Left hindlimb (tissue), 1 donor: ENCODE results near the gene GPR62.

Experiments used
- DNase-seq: peaks from one replicate; pipeline ENCODE4 v3.0.0-alpha.2; 2018

GPR62 gene

GRCh38 chr3:51955893-51956770 lies 951 bp downstream of the GPR62 start:
- peak; percentile 75 for DNase-seq

- DNase-seq = no peak
These were observed 2.5 kb downstream of the GPR62 start for GRCh38 chr3:51957520-51958205.

DNA sequence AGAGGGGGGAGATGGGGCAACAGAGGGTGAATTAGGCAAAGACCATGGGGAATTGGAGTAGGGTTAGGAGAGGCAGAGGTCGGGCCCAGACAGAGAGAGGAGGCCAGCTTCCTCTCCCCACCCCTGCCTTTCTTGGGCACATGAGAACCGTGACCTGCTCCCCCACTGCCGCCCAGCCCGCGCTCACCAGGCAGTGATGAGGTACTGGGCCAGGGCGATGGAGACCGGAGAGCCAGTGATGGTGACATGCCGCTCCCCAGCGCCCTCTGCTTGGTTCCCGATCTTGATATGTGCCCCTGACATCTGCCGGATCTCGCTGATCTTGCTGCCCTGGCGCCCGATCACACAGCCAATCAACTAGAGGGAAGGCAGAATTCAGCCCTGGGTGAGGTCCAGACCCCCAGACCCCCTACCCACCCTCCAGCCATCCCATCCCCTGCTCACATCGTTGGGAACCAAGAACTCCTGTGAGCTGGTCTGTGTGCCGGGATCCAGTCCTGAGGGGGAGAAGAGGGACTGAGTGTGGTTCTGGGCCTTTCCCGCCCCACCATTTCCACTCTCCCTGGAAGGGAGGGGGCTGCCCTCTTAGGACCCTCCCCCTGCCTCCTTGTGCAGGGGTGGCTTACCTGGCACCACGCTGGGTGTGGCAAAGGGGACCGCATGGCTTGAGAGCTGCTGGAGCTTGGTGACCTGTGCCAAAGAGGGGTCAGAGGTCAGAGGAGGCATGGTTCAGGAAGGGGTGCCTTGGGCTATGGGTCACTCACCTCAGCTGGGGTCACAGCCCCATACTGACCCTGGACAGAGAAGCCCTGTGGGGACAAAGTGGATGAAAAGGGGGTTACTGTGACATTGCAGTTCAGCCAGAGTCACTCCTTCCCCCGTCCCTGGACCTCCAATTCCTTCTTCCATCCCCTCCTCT lies 3.7 kb downstream of the GPR62 start:
- DNase-seq = no peak

GRCh38 chr3:51959651-51960050 lies 4.5 kb downstream of the GPR62 start:
- no peak for DNase-seq

DNA sequence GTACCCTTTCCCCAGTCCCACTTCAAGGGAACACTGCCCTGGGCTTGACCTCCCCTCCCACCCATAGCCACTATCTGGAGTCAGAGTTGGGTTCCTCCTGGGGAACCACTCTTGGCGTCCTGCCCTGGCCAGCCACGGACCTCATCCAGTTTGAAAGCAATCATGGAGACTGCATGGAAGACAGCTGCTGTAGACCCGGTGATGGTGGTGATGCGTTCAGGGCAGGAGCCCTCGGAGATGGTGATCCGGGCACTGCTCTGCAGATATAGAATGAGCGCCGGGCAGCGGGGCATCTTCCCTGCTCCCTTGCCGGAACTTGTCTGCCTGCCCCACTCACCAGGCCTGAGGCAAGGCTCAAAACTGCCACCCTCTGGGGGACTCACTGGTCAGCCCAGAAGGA lies 5.2 kb downstream of the GPR62 start:
- no peak for DNase-seq

- DNase-seq = no peak
These were observed 5.8 kb downstream of the GPR62 start for GRCh38 chr3:51961011-51961410.

GRCh38 chr3:51961602-51962569 lies 6.7 kb downstream of the GPR62 start:
- DNase-seq = no peak

DNA sequence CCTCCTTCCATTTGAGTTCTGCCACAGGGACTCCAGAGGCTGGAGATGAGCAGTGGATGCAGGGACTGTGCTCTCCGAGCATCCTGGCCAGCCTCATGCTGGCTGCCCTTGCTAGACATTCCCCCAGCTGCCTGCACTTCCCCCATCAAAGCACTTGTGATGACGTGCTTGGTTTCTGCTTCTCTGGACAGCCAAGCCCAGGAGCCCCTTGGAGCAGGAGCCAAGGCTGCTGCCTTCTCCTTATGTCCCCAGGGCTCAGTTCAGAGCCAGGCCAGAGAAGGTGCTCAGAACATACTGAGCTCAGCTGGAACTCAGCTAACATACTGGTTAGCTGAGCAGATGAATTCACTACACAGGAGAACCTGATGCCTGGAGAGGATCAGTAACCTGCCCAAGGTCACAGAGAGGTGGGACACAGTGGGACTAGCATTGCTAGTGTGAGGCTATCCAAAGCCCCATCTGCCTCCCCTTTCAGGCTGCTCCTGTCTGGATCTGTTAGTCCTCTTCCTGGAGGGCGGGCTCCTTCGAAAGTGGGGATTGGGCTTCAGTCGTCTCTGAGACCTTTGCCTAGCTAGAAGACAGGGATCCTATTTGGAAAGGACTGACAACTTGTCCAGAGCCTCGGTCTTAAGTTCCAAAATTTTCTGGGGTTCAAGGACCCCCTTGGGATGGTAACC lies 7.8 kb downstream of the GPR62 start:
- no peak for DNase-seq

DNA sequence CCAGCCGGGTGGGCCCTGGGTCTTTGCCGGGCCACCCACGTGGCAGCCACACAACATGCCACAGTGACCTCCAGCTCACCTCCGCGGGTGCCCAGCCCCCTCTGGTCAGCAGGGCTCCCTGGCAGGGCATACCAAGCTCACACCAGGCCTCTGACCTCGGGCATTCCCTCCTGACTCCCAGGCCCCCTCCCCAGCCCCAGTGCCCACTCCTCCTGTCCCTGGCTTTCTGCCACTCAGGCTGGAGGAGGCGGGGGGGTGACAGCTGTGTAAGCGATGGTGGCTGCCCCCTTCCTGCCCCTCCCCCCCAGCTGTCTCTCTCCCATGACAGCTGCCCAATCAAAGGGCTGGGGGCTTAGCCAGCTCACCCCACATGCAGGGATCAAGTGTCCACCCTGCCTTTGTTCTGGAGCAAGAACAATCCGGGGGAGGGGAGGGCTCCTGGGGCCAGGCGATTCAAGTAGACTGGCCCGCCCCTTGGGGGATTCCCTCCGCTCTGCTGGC lies 8.8 kb downstream of the GPR62 start:
- peak; percentile 69 for DNase-seq

DNA sequence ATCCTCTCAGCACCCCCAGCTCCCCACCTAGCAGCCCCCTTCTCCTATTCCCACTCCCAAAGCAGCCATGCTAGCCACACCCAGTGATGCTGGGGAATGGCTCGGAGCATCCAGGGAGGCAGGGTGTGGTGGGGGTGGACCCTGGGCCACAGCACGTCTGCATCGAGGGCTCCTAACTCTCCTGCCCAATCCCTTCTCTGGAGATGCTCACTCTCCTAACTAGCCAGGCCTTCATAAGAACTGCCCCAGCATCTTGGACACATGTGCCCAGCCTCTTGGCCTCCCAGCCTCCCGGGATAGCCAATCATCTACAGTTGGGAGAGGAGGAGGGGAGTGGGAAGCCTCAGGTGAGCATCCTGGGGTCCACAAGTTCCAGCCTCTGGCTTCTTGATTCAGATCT lies 9.3 kb downstream of the GPR62 start:
- DNase-seq = no peak

GRCh38 chr3:51966016-51966415 lies 10.8 kb downstream of the GPR62 start:
- no peak for DNase-seq

DNA sequence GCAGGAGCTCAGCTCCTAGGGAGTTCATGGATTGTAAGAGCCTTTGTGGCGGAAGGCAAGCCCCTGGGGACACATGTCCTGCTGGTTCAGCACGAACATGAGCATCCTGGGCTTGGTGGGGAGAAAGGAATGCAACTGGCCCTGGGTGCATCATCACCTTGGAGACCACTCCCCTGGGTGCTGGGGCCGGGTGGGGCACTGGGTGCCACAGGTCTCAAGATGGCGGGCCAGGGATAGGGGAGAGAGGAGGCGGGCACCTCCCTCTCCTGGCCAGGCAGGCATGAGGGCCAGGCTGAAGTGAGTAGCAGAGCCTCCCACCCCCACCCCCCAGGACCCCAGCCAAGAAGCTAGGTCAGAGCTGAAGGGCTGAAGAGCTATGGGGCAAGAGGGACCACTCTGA lies 11.3 kb downstream of the GPR62 start:
- no peak for DNase-seq

DNA sequence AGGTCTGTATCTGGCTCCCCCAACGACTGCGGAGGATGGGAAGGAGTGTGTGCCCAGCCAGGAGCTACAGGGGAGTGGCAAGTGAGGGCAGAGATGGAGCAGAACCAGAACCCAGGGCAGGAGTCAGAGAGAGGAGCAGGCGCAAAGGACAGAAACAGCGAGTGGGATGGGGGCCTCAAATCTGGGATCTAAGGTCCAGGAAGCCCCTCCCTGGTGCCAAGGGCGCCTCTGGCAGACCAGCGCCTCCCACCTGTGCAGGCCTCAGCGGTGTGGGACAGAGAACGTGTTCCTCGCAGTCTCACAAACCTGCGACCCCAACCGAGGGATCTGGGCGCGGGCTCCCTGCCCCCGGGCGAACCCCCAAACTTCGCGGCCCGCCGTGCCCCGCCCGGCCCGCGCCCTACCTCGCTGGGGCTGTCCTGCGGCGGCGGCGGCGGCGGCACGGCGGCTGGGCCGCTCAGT lies 11.8 kb downstream of the GPR62 start:
- no peak for DNase-seq

DNA sequence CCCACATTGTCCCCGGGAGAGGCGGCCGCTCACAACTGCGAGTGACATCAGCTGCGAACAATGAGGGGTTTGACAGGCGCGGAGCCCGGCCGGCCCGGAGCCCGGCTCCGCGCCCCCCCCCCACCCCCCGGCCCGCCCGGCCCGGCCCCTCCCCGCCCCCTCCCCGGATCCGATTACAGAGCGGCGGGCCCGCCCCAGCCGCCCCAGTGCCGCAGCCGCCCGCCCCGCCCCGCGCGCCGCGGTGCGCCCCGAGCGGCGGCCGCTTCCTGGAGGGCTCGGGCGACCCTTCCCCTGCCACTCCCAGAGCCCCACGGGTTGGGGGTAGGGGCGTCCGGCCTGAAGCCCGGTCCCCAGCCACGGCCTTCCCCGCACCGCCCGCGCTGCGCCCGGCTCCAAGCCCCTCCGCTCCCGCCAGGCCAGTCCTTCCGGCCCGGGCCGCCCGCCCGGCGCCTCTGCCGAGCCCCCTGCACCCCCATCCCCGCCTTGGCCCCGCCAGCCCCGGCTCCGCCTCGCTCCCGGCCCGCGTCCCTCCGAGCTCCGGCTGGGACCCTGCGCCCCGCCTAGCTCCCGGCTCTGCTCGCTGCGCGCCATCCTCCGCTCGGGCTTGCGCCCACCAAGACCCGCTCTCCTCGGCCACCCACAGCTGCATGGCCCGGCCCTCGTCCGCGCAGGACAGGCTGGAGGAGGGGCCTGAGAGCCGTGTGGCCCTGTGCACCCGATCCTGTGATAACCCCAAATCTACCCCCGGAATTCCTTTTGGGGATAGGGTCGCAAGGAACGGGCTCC lies 12.4 kb downstream of the GPR62 start, which contains the start of gene PCBP4:
Gene PCBP4 (minus strand): TSS at position 71 of the 786 bp plus-strand sequence. CDS start 6,214 bp downstream, outside the sequence.
- peak; percentile 82 for DNase-seq

GRCh38 chr3:51968170-51968775 lies 13.1 kb downstream of the GPR62 start:
- DNase-seq = peak; percentile 59

GRCh38 chr3:51968883-51969678 lies 13.9 kb downstream of the GPR62 start:
- DNase-seq = no peak

DNA sequence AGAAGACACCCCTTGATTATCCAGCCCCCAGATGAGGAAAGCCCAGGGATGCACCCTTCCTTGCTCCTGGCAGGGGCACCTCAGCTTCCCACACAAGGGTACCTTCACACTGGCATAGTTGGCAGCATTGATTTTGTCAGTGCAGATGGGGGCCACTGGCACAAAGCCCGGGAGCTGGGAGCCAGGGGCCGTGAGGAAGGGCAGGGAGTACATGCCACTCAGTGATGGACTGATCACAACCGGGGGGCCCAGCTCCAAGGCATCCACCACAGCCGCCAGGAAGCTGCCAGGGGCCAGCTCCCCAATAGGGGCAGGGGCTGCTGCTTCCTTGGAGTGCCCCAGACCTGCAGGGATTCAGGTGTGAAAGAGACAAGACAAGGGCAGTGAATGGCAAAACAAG lies 14.7 kb downstream of the GPR62 start:
- no peak for DNase-seq

DNA sequence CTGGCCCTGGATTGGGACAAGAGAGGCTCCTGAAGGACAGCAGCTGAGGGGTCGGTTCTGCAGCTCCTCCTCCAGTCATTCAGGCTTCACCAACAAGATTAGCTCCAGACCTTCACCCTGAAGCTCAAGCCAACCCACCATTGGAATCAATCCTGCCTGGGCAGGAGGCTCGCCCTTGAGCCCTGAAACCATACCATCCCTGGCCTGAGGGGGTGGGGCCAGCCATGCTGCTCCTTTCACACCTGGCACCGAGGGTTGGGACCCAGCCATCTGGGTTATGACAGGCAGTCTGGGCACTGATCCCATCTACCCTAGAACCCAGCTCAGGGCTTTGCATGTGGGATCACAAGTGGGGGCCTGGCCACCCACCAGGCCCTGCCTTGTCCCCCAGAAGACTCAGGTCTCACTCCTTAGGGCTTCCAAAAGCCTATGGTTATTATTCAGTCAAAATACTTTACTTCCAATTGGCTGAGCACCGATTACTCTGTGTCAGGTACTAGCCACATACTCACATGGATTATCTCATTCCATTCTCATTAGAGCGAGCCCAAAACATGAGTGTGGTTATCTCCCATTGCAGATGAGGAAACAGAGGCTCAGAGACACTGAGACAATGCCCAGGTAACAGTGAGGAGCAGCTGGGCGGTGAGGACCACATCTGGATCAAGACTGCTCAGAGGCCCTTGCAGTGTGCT lies 15.6 kb downstream of the GPR62 start:
- no peak for DNase-seq
